GM12878 (cell line): ENCODE data around the gene FBLIM1.

Source experiments
- CHD4 ChIP-seq: fragments of 200-600 bp; sonication (generic); IDR thresholded peaks from 2 replicates; pipeline ENCODE4 v1.6.1; 2016; ENCODE audit warnings: mild to moderate bottlenecking
- CREM ChIP-seq: IDR thresholded peaks from 2 replicates; pipeline ENCODE4 v1.6.1; 2014; ENCODE audit warnings: antibody characterized with exemption, low read depth
- EP300 ChIP-seq, 2 experiments: fragments of 150-350 bp in 1 of 2; IDR thresholded peaks; 2 replicates each; pipeline ENCODE4 v1.6.1; 2011 to 2012; ENCODE audit warnings: low read depth in 2 of 2, low read length in 2 of 2, borderline replicate concordance in 1 of 2, improper control_type of control experiment in 1 of 2, inconsistent platforms in 1 of 2; ENCODE audit not compliant: control insufficient read depth in 1 of 2
- PAX8 ChIP-seq: fragments of 450-650 bp; IDR thresholded peaks from 2 replicates; pipeline ENCODE4 v1.6.1; 2017; ENCODE audit warnings: mild to moderate bottlenecking, moderate library complexity
- POLR2AphosphoS2 ChIP-seq: IDR thresholded peaks from 2 replicates; pipeline ENCODE4 v1.6.1; 2011; ENCODE audit warnings: low read depth, mild to moderate bottlenecking, low read length, improper control_type of control experiment, moderate library complexity
- RAD21 ChIP-seq: IDR thresholded peaks from 2 replicates; pipeline ENCODE4 v1.6.1; 2011; ENCODE audit warnings: mild to moderate bottlenecking, low read depth, low read length, moderate library complexity; ENCODE audit not compliant: insufficient read depth
- SIN3A ChIP-seq: IDR thresholded peaks from 2 replicates; pipeline ENCODE4 v1.6.1; 2012; ENCODE audit warnings: low read depth, low read length, improper control_type of control experiment
- TCF3 ChIP-seq: IDR thresholded peaks from 2 replicates; pipeline ENCODE4 v1.6.1; 2012; ENCODE audit warnings: low read depth, mild to moderate bottlenecking, low read length, borderline replicate concordance; ENCODE audit not compliant: insufficient read depth
- ZNF622 ChIP-seq: fragments of 450-650 bp; IDR thresholded peaks from 2 replicates; pipeline ENCODE4 v1.6.1; 2017; ENCODE audit warnings: mild to moderate bottlenecking, inconsistent platforms
- TF ChIP-seq, protein P1 (sequence below), 3 experiments: IDR thresholded peaks in 2 of 3; conservative IDR thresholded peaks in 1 of 3; 2 replicates each; pipeline ENCODE4 v1.5.1; 2011; ENCODE audit warnings: low read depth in 3 of 3, low read length in 3 of 3, mild to moderate bottlenecking in 3 of 3, control low read depth in 2 of 3, moderate library complexity in 2 of 3, inconsistent platforms in 1 of 3, mixed read lengths in 1 of 3; ENCODE audit not compliant: control insufficient read depth in 2 of 3, insufficient read depth in 1 of 3; ENCODE audit errors: extremely low read depth in 1 of 3

DNA sequence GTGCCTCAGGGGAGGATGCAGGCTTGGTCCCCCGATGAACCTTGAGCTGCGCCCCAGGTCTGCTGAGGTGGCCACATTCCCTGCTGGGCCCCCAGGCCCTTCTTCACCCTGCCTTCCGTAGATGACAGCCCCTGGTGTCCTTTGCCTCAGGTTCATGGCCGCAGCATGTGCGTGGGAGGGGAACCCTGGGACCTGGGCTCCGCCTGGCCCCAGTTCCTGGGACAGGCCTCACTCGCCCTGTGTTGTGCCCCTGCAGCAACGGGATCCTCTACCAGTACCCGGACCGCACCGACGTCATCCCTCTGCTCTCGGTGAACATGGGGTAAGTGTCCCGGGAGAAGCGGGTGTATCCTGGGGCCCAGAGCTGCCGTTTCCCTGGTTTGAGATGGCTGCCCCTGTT lies 27.7 kb upstream of the FBLIM1 start:
- TF ChIP-seq RAD21 (no peak), PAX8 (no peak), CREM (no peak), POLR2AphosphoS2 (no peak), EP300 (IDR thresholded peaks at IDR 0.05; ENCODE audit: borderline replicate concordance in 1 of 2, control insufficient read depth in 1 of 2, low read depth in 2 of 2, low read length in 2 of 2) (no peak), TCF3 (no peak), CHD4 (no peak), SIN3A (no peak), ZNF622 (no peak)
- TF ChIP-seq, protein P1, sequence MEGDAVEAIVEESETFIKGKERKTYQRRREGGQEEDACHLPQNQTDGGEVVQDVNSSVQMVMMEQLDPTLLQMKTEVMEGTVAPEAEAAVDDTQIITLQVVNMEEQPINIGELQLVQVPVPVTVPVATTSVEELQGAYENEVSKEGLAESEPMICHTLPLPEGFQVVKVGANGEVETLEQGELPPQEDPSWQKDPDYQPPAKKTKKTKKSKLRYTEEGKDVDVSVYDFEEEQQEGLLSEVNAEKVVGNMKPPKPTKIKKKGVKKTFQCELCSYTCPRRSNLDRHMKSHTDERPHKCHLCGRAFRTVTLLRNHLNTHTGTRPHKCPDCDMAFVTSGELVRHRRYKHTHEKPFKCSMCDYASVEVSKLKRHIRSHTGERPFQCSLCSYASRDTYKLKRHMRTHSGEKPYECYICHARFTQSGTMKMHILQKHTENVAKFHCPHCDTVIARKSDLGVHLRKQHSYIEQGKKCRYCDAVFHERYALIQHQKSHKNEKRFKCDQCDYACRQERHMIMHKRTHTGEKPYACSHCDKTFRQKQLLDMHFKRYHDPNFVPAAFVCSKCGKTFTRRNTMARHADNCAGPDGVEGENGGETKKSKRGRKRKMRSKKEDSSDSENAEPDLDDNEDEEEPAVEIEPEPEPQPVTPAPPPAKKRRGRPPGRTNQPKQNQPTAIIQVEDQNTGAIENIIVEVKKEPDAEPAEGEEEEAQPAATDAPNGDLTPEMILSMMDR (IDR thresholded peaks at IDR 0.05 in 2 of 3, conservative IDR thresholded peaks at IDR 0.05 in 1 of 3; ENCODE audit: control insufficient read depth in 2 of 3, extremely low read depth in 1 of 3, insufficient read depth in 1 of 3, low read depth in 3 of 3, low read length in 3 of 3), result no peak
